ENCODE measurements around the gene PER1.

Gene PER1

DNA sequence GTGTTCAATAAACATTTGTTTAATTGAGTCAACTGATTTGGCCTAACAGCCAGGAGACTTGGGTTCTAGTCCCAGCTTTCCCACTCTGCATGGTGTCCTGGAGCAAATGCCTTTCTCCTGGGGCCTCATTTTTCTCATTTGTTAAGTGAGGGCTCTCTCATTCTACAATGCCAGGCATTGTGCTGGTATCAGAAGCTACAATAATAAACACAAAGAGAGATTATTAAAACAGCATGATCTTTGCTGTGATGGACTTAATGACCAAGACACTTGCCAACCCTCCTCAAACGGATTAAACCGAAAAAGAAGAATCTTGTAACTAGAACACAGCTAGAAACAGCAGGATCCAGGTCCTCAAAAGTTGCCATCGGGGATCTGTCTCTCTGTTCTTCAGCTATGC is 15.3 kb upstream of the PER1 start:
- DNase-seq = no peak

DNA sequence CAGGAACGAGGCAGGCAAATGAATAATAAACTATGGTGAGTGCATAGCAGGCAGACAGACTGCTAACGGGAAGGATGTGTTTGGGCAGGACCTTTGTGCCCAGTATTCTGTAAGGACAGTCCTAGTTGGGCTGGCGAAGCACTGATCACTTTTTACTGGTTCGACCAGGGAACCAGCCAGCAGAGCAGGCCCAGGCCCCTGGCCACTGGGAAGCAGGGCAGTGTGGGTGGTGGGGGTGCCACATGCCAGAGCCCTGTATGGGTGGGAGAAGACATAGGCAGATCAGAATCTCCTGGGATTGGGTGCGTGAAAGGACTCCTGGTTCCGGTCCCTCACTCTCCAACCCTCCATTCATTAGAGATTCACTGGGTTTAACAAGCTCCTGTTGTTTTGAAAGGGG is 14.5 kb upstream of the PER1 start:
- DNase-seq = no peak

DNA sequence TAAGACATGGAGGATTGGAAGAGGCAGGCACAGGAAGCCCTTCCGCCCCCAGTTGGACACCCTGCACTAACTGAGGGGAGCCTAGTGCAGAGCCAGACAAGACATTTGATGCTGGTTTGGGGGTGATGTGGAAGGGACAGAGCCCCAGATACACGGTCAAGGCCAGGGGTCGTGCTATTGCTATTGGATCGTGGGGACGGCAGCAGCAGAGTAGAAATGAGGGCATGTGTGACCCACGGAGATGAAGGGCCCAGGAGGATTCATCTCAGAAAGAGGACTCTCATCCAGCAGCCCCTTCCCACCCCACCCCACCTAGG is 12.6 kb upstream of the PER1 start:
- DNase-seq = no peak

DNA sequence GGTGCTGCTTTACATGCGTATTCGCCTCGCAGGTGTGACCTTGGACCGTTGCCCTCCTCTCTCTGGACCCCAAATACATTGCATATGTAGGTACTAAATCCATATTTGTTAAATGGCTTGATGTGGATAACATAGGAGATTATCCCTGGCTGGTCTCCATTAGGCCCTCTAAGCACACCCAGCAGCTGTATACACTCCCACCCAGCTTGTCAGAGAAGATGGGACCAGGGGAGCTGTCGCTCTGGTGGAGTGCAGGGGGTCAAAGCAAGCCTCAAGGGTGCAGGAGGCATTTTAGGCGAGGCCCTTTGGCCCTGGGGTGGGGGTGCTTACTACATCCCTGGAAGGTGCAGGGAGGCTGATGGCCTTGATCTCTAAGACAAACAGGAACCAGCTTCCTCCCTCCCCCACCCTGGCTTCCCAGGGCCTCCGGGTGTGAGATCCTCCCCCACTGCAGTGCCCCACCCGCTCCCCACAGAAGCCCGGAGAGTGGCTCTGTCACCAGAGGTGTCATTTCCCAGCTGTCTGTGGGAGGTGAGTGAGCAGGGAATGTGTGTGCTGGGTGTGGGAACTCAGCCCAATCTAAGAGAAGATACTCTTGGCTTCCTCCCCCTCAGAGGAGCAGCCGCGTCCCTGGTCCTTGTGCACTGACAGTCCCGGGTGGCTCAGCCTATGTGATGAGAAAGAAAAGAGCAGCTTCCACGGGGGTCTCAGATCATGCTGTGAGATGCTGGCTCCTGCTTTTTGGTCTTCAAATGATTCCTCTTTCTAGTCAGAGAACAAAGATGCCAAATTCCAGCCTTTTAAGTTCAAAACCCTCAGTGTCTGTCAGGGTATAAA is 12.0 kb upstream of the PER1 start:
- DNase-seq = peak in 48 of 58 donors; percentile 24 to 89 (median 56)

DNA sequence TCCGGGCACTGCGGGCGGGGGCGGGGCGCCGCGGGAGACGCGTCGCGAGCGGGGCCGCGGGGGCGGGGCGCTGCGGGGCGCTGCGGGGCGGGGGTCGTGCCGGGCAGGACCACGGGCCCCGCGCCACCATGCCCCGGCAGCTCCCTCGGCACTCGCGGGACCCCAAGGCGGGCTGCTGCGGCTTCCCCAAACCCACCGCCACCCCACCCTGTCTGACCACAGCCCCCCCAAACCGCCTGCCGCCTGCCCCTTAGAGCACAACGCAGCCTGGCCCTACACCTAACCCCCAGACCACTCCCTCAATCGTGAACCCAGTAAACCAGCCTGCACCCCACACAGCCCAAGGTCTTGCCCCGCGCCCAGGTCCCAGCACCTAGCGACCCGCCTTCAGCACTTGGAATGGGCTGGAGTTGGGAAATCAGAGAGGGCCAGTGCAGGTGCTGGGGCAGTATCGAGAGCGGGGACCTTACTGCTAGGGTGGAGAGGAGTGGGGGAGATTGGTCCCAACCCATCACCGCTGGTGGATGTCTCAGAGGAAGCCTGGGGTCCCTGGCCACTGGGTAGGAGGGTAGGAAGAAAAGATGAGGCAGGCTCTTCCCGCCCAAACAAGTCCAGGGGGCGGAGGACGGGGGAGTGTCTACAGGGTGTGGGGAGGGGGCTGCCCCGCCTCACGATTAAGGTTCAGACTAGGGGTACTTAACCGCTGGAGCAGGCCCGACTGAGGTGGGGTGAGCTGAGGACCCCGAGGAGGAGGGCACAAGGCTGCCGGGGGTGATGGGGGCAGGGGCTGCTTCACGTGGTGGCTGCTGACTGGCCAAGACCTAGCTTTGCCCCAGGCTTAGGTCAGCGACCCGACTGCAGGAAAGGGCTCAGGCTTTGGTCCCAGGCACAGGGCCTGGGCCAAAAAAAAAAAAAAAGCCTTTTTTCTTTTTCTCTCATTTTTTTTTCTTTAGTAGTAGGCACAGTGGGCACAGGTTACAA is 11.1 kb upstream of the PER1 start:
- peak in 14 of 58 donors; percentile 18 to 70 (median 60) for DNase-seq

DNA sequence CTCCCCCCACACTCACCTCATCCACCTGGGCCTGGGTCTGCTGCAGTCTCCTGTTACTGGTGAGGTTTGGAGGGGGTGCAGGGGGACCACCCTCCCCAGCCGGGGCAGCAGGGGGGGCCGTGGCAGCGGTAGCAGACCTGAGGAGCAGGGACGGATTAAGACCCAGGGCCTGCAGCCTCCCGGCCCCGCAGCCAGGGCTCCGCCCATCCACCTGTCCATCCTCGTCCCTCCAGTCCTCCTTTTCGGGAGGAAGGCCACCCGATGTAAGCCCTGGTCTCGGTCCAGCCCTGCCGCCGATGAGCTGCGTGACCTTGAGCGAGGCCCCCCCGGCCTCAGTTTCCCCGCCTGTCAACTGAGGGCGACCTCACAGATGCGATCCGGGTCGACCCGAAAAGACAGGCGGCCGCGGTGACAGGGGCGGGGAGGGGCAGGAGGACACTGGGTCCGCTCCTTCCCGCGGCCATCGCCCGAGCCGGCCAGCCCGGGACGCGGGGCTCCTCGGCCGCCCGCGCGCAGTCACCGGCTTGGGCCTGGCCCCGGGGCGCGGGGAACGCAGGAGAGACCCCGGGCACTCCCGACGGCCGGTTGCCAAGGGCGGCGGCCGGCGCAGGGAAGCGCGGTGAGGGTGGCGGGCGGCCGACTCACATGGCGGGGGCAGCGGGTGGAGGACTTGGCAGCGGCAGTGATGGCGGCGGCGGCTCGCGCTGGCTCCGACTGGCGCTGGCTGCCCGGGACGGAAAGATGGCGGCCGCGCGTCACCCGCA is 10.2 kb upstream of the PER1 start, which contains the start of gene VAMP2:
TSS of gene VAMP2 (minus strand) at position 716 of the 764 bp plus-strand sequence. CDS start at position 647, 69 bp downstream.
- DNase-seq = peak in 52 of 58 donors; percentile 16 to 86 (median 69)

DNA sequence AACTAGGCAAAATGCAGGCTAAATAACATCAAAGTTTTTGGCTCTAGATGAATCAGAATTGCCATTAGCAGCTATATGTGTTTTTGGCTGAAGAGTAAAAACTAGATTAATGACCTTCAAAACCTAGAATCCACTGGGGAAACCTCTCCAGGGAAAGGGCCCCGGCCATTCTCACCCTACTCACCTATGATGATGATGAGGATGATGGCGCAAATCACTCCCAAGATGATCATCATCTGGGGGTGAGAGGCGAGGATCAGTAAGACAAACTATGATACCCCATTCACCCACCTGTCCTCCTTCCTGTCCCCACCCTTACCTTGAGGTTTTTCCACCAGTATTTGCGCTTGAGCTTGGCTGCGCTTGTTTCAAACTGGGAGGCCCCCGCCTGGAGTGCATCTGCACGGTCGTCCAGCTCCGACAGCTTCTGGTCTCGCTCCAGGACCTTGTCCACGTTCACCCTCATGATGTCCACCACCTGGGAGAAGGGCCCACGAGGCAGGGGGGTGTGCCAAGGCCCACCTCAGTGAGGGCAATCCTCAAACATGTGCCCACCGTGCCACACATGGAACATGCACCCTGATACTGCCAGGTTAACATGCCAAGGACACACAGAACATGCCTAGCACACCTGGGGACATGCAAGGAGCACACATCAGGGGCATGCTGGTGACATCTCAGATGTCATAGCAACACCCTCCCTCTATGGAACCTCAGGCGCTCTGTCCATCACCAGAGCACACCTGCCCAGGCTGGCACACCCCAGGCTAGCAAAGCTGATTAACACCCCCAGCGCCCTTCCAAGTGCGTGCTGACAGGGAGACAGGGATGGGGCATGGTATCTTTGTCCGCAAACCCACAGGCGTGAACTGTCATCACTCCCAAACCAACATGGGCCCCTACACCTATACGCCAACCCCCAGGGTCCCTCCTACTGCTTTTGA is 9.4 kb upstream of the PER1 start:
- no peak for DNase-seq

DNA sequence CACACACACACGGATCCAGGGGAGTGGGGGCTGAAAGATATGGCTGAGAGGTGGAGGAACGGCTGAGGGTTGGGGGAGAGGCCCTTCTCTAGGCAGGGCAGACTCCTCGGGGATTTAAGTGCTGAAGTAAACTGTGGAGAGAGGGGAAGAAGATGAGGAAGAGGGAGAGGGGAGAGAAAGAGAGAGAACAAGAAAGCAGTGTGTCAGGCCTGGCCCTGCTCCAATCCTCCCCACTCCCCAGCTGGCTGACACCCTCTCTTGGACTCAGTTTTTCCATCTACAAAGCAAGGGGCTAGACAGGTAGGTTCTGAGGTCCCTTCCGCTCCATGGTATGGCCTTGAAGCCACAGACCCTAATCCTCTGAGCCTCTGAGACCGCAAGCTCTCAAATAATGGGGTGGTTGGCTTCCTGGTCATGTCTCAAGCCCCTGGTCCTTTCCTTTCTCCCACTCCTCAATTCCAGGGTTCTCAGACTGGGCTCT is 8.6 kb upstream of the PER1 start:
- DNase-seq = no peak

DNA sequence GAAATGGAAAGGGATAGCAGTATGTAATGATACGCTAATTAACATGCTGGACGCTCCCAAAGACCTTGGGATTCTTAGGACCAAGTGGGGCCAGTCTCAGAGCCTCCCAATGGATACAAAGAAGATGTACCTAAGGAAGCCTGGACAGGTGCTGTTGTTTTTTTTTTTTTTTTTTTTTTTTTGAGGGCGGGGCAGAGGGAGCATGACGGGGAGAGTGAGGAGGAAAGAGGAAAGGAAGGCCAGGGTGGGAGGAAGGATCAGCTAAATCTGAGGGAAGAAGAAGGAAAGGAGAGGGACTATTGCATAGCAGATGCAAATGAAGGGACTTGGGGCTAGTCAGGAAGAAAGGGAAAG is 8.0 kb upstream of the PER1 start:
- DNase-seq = no peak

DNA sequence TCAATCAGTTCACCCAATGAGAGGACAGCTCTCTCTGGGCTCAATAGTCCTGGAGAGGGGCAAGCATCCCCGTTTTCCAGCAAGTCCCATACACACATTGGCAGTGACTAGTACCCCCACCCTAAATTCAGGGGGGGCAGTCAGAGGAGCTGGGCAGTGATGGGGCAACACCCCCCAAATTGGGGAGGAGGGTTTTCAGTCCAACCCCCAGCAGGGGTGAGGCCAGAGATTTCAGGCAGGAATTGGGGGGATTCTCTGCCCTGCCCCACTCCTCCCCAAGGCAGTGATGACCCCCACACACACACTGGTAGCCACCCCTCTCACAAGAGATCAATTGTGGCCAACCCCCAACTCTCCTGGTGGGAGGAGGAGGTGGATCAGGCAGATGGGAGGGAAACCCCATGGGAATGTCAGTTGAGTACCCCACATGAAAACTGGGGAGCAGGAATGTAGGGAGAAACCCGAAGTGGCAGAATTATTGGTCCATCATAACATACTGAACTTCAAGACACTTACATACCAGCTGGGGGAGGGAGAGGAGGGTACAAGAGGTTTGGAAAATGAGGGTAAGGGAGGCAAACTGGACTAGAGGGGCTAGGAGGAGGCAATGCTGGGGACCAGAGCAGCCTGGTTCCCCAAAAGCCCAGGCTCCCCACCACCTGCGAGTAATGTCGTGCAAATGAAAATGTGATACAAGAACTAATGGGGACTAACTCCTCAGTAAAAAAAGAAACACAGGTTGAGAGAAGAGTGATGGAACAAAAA is 7.4 kb upstream of the PER1 start:
- no peak for DNase-seq

DNA sequence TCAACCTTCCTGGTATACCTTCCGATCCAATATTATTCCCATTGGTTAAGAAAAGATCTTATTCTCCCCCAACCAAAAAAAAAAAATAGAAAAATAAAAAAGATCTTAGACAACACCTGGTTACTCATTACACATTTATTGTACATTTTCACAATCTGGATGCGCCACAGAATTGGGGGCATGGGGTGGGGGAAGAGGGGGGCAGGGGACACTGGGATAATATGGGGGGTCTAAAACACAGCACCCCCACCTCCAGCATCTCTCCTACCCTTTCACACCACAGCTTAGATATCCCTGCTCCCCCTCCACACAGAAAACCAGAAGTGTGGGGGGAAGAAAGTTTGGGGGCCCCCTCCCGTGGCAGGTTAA is 6.8 kb upstream of the PER1 start:
- DNase-seq = no peak

DNA sequence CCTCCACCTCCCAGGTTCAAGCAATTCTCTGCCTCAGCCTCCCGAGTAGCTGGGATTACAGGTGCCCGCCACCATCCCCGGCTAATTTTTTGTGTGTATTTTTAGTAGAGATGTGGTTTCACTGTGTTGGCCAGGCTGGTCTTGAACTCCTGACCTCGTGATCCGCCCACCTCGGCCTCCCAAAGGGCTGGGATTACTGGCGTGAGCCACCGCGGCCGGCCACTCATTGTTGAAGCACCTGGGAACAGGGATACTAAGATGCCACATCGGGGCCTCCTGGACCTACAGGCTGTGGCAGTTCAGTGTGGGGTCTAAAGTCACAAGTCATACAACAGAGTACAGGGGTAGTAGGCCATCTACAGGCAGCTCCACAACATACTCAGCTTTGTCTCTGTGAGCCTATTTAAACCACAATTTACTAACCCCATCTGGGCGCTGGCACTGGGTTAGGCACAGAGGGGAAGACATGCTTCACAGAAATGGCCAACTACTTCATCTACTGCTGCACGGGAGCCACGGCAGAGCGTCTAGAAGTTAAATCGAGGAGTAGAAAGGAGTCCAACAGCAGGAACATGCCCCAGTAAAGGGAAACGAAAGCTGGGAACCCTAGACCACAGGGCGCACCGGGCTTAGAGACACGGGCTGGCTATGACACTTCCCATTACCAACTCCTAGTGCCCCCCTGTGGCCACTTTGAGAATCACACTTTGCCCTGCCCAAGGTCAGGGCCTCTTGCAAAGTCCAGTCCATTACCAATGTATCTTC is 6.2 kb upstream of the PER1 start:
- peak in 56 of 58 donors; percentile 35 to 93 (median 76) for DNase-seq

DNA sequence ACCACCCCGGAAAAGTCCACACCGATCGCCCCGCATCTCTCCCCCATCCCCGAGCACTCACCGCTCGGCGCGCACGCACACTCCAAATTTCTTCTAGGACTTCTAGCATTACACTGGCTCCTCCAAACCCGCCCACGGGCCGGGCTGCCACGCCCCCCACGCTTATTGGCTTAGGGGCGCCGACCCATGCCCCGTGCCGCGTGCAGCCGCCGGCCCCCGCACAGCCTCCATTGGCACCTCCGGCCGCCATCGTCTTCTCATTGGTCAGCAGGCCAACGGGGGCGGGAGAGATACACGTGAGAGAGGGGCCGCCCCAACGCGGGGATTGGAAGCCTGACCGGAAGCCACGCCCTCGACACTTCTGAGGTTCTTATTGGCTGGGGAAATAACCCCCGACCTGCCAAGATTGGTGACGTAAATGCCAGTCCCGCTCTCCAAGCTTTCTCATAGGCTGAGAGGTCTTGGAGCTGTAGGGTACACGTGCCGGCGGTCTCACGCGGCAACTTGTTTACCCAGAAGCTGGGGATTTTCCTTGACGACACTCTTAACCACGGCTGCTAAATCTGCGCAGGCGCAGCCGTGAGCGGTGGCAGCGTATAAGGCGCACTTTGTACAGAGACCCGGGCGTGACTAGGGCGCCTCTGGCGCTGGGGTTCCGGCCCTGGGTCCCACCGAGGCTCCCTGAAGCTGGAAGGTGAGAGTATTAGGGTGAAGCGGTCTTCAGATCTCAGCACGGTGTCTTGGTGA is 4.2 kb upstream of the PER1 start:
- DNase-seq = peak; percentile 95 to 100 (median 99)

DNA sequence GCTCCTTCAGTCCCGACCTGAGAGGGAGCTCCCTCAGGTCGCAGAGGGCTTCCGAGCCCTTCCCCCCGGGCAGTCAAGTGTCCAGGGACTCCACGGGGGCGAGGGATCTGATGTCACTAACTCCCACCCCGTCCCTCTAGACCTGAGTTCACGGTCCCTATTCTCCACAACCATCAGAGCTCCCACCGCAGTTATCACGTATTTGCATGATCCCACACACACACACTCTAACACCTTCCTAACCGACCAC is 3.7 kb upstream of the PER1 start:
- peak in 1 of 58 donors; percentile 66 for DNase-seq

DNA sequence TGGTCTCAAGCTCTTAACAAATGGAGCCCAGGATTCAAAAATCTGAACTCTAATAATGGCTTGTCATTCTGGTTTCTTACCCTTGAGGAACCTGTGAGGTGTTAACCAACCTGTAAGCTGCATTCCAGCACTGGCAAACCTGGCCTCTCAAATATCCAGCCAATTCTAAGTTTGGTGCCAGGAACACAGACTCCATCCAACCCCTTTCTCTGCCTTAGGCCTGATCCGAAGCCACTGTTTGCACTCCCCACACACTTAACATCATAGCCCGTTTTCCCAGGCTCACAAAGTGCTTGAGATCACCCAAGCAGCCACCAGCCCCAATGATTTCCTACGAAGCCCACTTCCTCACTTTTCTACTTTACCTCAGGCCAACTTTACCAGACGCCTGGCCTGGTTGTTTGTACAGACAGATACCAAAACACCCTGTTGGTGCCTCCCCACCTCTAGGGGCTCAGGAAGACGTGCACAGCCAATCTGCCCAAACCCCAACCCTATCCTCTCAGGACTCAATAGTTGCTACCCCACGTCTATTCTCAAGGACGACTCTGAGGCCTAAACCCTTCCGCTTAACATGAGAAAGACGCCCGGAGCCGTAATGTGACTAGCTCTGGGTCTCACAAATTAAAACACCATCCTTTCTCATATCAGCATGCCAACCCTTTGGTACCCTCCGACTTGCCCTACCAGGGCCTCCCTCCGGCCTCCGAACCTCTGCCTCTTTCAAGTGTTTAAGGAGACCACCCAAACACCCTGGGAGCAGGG is 3.2 kb upstream of the PER1 start:
- DNase-seq = peak in 2 of 58 donors; percentile 12 to 17

DNA sequence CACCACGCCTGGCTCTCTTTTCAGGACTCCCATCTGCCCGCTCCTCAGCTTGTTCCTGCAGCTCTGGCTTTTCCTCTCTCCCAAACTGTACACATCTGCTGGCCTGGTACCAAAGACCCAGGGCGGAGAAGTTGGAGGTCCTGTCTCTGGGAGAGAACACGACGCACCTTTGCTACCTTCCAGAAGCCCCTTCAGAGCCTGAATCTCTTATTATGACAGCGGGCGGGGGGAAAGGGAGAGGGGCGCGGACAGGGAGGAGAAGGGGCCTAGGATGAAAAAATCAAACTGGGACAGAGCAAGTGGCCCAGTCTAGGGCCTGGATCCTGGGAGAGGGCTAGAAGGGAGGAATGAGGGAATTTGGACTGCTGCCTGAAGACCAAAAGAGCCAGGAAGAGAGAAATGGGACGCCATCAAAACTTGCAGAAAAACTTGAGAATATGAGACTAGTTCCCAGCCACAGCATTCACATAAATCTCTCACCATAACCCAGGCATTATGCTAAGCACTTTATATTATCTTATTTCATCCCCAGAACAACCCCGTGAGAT is 2.5 kb upstream of the PER1 start:
- DNase-seq = no peak
